Osteoblast (primary cell): ENCODE results near the gene CNOT6L. TPM values are rescaled to one million over a fixed set of nuclear protein-coding genes. Genes with fewer than 3 reads are reported as not detected.
A peak's percentile ranks its signal among the peaks of the same experiment; 100 is the strongest.
"Not testable (repeated sequence)": the region's sequence is repeated elsewhere in the genome, so short reads cannot be mapped to it uniquely, and the experiment has no call there.

ENCODE experiments used
- DNase-seq: peaks from one replicate; pipeline ENCODE4 v3.0.0; 2011; ENCODE audit warnings: low spot score, mixed read lengths; ENCODE audit not compliant: insufficient read length; ENCODE audit errors: missing footprints
- H2AFZ ChIP-seq: 2 replicates; pipeline ENCODE4 v1.6.0; 2011; ENCODE audit warnings: mild to moderate bottlenecking, low read length
- H3K27ac ChIP-seq: 2 replicates; pipeline ENCODE4 v1.5.1; 2011; ENCODE audit warnings: mild to moderate bottlenecking, low read depth, low read length, moderate library complexity
- H3K27me3 ChIP-seq: 2 replicates; pipeline ENCODE4 v1.6.0; 2012; ENCODE audit warnings: mild to moderate bottlenecking, control low read depth, inconsistent platforms, low read length, moderate library complexity; ENCODE audit not compliant: insufficient read depth
- H3K36me3 ChIP-seq: 2 replicates; pipeline ENCODE4 v1.5.1; 2011; ENCODE audit warnings: mild to moderate bottlenecking, low read length, control low read depth, moderate library complexity; ENCODE audit not compliant: insufficient read depth
- H3K4me1 ChIP-seq: 2 replicates; pipeline ENCODE4 v1.5.1; 2011; ENCODE audit warnings: mild to moderate bottlenecking, low read length, control low read depth, moderate library complexity; ENCODE audit not compliant: insufficient read depth
- H3K4me2 ChIP-seq: 2 replicates; pipeline ENCODE4 v1.6.0; 2011; ENCODE audit warnings: mild to moderate bottlenecking, low read length; ENCODE audit not compliant: insufficient read depth
- H3K4me3 ChIP-seq: fragments of 200-600 bp; sonication (generic); 3 replicates; pipeline ENCODE4 v1.5.1; 2012; ENCODE audit warnings: mild to moderate bottlenecking, low read length, inconsistent platforms; ENCODE audit not compliant: insufficient read depth
- H3K79me2 ChIP-seq: 2 replicates; pipeline ENCODE4 v1.6.0; 2012; ENCODE audit warnings: mild to moderate bottlenecking, low read length, control low read depth, inconsistent platforms; ENCODE audit not compliant: insufficient read depth
- H3K9me3 ChIP-seq: 2 replicates; pipeline ENCODE4 v1.5.1; 2011; ENCODE audit warnings: low read depth, low read length, control low read depth
- H4K20me1 ChIP-seq: 2 replicates; pipeline ENCODE4 v1.6.0; 2012; ENCODE audit warnings: mild to moderate bottlenecking, low read length, control low read depth; ENCODE audit not compliant: insufficient read depth
- CTCF ChIP-seq: IDR thresholded peaks from 2 replicates; pipeline ENCODE4 v1.5.1; 2011; ENCODE audit warnings: mild to moderate bottlenecking, low read depth, low read length, moderate library complexity; ENCODE audit errors: extremely low read depth
- total RNA-seq: library from RNA; depleted of rRNA; stranded (reverse); fragments of >200 nt; gene quantifications from 2 replicates; pipeline ENCODE4 v1.2.3, GENCODE V29; 2012

CNOT6L gene
- total RNA-seq: 15.2 and 17.4 TPM in 2 replicates

GRCh38 chr4:77818602-77819403 is at the start of gene CNOT6L:
Gene CNOT6L (minus strand): TSS chr4:77819368. CDS start chr4:77819308, 60 bp downstream.
- H3K9me3 ChIP-seq: no peaks in the 10 kb centered on the region
- peak within 1 kb of the TSS; percentile 99 for H2AFZ ChIP-seq
- H3K4me3 ChIP-seq: peak within 1 kb of the TSS; percentile 85
- peaks cover 43% of the 10 kb centered on the region for H3K79me2 ChIP-seq
- no peak for TF ChIP-seq CTCF
- no peaks in the 10 kb centered on the region for H3K36me3 ChIP-seq
- no peaks in the 10 kb centered on the region for H3K27me3 ChIP-seq
- peaks cover 15% of the 10 kb centered on the region for H3K4me1 ChIP-seq
- peak within 1 kb of the TSS; percentile 78 for H3K27ac ChIP-seq
- peak; percentile 89 for DNase-seq
- H3K4me2 ChIP-seq: peak within 1 kb of the TSS; percentile 88
- H4K20me1 ChIP-seq: peaks cover 26% of the 10 kb centered on the region

DNA sequence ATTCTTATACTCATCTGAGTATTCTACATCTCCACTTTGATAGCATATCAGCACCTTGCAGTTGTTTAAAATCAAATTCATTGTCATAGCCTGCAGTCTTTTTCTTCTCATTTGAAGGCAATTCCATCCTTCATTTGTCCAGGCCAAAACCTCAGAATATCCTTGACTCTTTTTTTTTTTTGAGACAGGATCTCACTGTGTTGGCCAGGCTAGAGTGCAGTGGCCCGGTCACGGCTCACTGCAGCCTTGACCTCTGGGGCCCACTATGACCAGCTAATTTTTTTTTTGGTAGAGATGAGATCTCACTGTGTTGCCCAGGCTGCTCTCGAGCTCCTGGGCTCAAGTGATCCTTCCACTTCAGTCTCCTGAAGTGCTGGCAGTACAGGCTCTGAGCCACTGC is 46.1 kb upstream of the CNOT6L start:
- Histone ChIP-seq H2AFZ (no peak overlapping the region), H4K20me1 (no peaks in the 10 kb centered on the region), H3K4me1 (peaks cover 12% of the 10 kb centered on the region), H3K36me3 (peaks cover 4% of the 10 kb centered on the region), H3K4me2 (no peak overlapping the region), H3K27me3 (no peaks in the 10 kb centered on the region), H3K79me2 (peaks cover 68% of the 10 kb centered on the region), H3K4me3 (no peak overlapping the region), H3K9me3 (no peaks in the 10 kb centered on the region), H3K27ac (no peak overlapping the region)
- no peak for TF ChIP-seq CTCF
- no peak for DNase-seq

DNA sequence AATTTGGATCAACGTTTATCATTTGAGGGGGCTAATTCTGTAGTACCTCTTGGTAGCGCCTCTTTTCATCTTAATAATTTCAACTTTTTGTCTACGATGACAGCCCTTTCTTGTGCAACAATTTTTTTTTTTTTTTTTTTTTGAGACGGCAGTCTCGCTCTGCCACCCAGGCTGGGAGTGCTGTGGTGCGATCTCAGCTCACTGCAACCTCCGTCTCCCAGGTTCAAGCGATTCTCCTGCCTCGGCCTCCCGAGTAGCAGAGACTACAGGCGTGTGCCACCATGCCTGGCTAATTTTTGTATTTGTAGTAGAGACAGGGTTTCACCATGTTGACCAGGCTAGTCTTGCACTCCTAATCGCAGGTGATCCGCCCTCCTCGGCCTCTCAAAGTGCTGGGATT is 44.2 kb upstream of the CNOT6L start:
- not testable (repeated sequence) for H4K20me1 ChIP-seq, H3K36me3 ChIP-seq, DNase-seq, H3K27me3 ChIP-seq, H3K9me3 ChIP-seq
- peaks cover 49% of the 10 kb centered on the region for H3K79me2 ChIP-seq
- H2AFZ ChIP-seq: peak overlapping the region; percentile 95
- peak overlapping the region; percentile 98 for H3K27ac ChIP-seq
- peaks cover 12% of the 10 kb centered on the region for H3K4me1 ChIP-seq
- peak overlapping the region; percentile 99 for H3K4me3 ChIP-seq
- H3K4me2 ChIP-seq: peak overlapping the region; percentile 91

DNA sequence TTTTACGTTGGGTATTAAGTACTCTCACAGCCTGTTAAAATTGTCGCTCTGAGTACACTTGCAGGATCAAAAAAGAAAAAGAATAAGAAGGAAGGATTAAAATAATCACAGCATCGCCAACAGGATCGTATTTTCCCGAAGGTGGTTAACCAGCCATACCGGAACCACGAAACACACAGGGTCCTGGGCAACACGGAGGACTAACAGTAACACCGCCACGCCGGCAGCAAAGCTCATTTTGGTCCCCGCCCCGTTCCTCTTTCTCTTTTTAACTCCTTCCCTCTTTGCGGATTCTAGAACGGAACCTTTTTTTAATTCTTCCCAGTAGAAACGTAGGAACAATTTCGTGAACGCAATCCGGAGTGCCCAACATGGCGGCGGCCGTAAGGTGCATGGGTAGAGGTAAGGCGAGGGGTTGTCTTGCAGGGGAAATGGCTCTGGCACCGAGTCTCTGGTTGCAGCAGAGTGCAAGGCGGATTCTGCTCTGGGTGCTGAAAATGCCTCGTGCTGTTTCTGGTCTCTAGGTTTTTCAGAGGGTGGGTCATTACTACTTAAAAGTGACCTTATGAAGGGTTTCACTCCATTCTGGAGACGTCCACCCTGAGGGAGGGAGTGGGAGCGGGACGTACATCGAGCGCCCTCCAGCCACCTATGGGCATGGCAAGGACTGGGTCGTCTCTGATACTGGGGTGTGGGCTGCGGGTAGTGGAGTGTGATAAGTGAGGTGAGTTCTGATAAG is 43.5 kb upstream of the CNOT6L start, which contains the start of gene MRPL1:
MRPL1 (plus strand) TSS at position 353 of the 739 bp plus-strand sequence; CDS start at position 372, 19 bp downstream.
- DNase-seq: peak; percentile 90
- Histone ChIP-seq H3K36me3 (no peaks in the 10 kb centered on the region), H3K4me3 (peak within 1 kb of the TSS; percentile 99), H3K4me2 (peak within 1 kb of the TSS; percentile 91), H4K20me1 (no peaks in the 10 kb centered on the region), H3K4me1 (peaks cover 12% of the 10 kb centered on the region), H2AFZ (peak within 1 kb of the TSS; percentile 95), H3K27me3 (no peaks in the 10 kb centered on the region), H3K27ac (peak within 1 kb of the TSS; percentile 98), H3K79me2 (peaks cover 45% of the 10 kb centered on the region), H3K9me3 (no peaks in the 10 kb centered on the region)
- TF ChIP-seq CTCF: no peak
